ENCODE results near the gene PARS2. TPM values are rescaled to one million over a fixed set of nuclear protein-coding genes. Genes with fewer than 3 reads are reported as not detected.

Gene PARS2
- total RNA-seq, 1 donor = 5.6 TPM

DNA sequence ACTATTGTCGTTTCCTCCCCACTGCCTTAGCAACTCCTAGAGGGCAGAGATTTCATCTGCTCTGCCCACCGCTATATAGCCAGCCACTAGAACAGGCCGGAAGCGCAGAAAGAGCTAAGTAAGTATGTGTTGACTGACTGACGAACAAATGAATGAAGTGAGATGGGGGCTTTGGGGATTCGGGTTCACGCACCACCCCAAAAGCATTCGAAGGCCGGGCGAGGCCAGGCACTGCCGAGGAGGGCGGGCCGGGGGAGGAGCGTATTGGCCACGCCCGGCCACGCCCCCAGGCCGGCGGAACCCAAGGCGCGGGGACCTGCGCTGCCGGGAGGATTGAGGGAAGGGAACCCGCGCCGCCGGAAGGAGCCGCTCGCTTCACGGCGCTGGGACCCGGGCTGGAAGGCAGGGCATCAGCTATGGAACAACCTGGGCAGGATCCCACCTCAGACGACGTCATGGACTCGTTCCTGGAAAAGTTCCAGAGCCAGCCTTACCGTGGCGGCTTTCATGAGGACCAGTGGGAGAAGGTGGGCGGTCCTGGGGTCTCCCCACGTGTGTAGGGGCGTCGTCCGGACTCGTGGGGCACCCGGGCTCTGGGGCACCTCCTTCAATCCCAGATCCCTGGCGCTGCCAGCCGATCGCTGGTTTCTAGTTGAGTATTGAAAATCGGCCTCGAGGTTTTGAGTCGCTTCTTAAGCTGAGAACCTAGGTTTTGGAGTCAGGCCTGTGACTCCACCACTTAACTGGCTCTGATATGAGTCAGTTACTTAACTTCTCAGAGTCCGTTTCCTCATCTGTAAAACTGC is 48.6 kb downstream of the PARS2 start, which contains the start of gene TTC4:
TTC4 (plus strand) TSS at position 369 of the 806 bp plus-strand sequence; CDS start at position 417, 48 bp downstream.
- H3K4me3 ChIP-seq (ENCODE audit: low read depth, low read length) = peak within 1 kb of the TSS; percentile 92
- DNase-seq (ENCODE audit: low read depth) = peak; percentile 71
- peak; percentile 4 for TF ChIP-seq CTCF (IDR thresholded peaks at IDR 0.05; ENCODE audit: insufficient read depth, low read depth, low read length)

DNA sequence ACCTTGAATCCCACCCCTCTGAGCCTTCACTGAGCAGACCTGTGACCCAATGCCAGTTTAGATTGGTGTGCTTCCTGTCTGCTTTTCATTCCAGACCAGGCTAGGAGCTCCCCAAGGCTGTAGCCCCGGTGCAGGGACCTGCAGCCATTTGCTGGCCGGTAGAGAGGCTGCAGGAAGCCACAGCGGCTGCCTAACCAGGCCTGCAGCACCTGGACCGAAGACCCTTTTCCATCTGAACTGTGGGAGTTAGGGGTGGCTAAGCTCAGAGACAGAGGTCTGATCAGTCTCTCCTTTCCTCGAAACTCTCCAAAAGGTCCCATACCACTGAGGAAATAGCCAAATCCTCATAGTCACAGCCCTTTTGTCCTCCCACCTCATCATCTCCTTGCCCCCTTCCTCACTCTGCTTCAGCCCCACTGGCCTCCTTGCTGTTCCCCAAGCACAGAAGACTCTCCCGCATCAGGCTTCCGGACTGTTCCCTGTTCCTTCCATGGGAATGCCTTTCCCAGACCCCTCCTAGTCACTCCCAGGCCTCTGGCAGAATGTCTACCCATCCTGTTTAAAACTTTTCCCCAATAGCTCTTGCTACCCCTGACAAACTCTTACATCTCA is 49.3 kb downstream of the PARS2 start:
- DNase-seq (ENCODE audit: low read depth) = no peak
- TF ChIP-seq CTCF (IDR thresholded peaks at IDR 0.05; ENCODE audit: insufficient read depth, low read depth, low read length) = no peak
- H3K4me3 ChIP-seq (ENCODE audit: low read depth, low read length) = peak overlapping the region; percentile 92

DNA sequence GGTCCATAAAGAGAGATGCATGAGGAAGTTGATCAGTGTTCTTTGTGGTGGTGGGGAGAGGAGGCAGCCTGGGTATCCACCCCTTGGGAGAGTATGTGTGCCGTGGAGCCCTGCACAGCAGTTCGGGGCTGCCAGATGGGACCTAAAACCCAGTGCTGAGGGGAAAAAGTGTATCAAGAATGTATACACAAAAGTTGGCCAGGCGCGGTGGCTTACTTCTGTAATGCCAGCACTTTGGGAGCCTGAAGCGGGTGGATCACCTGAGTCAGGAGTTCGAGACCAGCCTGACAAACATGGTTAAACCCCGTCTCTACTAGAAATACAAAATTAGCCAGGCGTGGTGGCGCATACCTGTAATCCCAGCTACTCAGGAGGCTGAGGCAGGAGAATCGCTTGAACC is 52.8 kb downstream of the PARS2 start:
- no peak for TF ChIP-seq CTCF (IDR thresholded peaks at IDR 0.05; ENCODE audit: insufficient read depth, low read depth, low read length)
- no peak for DNase-seq (ENCODE audit: low read depth)
- no peak overlapping the region for H3K4me3 ChIP-seq (ENCODE audit: low read depth, low read length)

- H3K4me3 ChIP-seq (ENCODE audit: low read depth, low read length) = no peak overlapping the region
- no peak for TF ChIP-seq CTCF (IDR thresholded peaks at IDR 0.05; ENCODE audit: insufficient read depth, low read depth, low read length)
- DNase-seq (ENCODE audit: low read depth) = no peak
Observed at GRCh38 chr1:54710841-54711240, 53.5 kb downstream of the PARS2 start.

GRCh38 chr1:54710434-54710833 is 53.9 kb downstream of the PARS2 start:
- DNase-seq (ENCODE audit: low read depth) = no peak
- no peak for TF ChIP-seq CTCF (IDR thresholded peaks at IDR 0.05; ENCODE audit: insufficient read depth, low read depth, low read length)
- H3K4me3 ChIP-seq (ENCODE audit: low read depth, low read length) = no peak overlapping the region

DNA sequence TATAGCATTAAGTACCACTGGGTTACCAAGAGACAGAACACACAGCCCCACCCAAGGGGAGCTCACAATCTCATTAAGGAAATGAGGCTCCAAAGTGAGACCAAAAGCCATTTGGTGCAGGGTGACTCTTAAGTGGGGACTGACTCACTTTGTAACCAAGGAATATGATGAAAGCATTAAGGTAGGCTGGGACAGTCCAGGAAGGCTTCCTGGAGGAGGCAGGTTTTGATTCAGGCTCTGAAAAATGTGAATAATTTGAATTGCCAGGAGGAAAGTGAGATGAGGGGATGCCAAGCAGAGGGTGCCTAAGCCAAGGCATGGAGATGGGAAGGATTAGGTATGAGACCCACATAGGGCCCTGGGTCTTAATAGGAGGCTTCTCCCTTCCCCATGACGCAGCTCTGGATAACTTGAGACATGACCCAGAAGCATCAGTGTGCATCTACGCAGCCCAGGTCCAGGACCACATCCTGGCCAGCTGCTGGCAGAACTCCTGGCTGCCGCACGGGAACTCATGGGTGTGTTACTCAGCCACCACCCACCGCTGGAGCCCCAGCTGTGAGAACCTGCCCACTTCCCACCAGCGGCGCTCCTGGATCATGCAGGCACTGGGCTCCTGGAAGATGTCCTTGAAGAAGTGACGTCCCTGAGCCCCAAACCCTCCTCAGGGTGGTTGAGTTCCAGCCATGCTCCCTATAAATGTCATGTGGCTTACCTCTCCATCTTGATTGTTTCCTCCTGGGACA is 54.6 kb downstream of the PARS2 start:
- no peak overlapping the region for H3K4me3 ChIP-seq (ENCODE audit: low read depth, low read length)
- no peak for DNase-seq (ENCODE audit: low read depth)
- TF ChIP-seq CTCF (IDR thresholded peaks at IDR 0.05; ENCODE audit: insufficient read depth, low read depth, low read length) = no peak

Data from fibroblast of villous mesenchyme (primary cell).